GM23338 (cell line): ENCODE results near the gene TFEB.

Experiments
- EZH2 ChIP-seq: fragments of 200-600 bp; sonication (generic); IDR thresholded peaks from one replicate; pipeline ENCODE4 v1.8.0; 2017; ENCODE audit warnings: antibody characterized with exemption, mild to moderate bottlenecking, low read depth; ENCODE audit not compliant: unreplicated experiment
- EZH2phosphoT487 ChIP-seq: fragments of 200-600 bp; sonication (generic); IDR thresholded peaks from one replicate; pipeline ENCODE4 v1.8.1; 2018; ENCODE audit warnings: antibody characterized with exemption; ENCODE audit not compliant: unreplicated experiment
- POLR2AphosphoS5 ChIP-seq: IDR thresholded peaks from 2 replicates; pipeline ENCODE4 v1.6.1; 2016; ENCODE audit warnings: antibody characterized with exemption, low read depth
- ZNF331 ChIP-seq: fragments of 250-450 bp; sonication (Bioruptor Pico); IDR thresholded peaks from 2 replicates; pipeline ENCODE4 v1.5.0; 2020; ENCODE audit warnings: low read depth, mild to moderate bottlenecking, moderate library complexity
- TF ChIP-seq, protein P1 (sequence below), 2 experiments: fragments of 200-600 bp in 1 of 2; sonication (generic) in 1 of 2; conservative IDR thresholded peaks; 2 replicates each; pipeline versions ENCODE4 v1.5.1 to v1.6.1; 2016 to 2017; ENCODE audit warnings: antibody characterized with exemption in 2 of 2, low read depth in 2 of 2, mild to moderate bottlenecking in 2 of 2, moderate library complexity in 1 of 2
- TF ChIP-seq, protein P2 (sequence below): IDR thresholded peaks from one replicate; pipeline ENCODE4 v1.6.1; 2018; ENCODE audit warnings: antibody characterized with exemption; ENCODE audit not compliant: unreplicated experiment

DNA sequence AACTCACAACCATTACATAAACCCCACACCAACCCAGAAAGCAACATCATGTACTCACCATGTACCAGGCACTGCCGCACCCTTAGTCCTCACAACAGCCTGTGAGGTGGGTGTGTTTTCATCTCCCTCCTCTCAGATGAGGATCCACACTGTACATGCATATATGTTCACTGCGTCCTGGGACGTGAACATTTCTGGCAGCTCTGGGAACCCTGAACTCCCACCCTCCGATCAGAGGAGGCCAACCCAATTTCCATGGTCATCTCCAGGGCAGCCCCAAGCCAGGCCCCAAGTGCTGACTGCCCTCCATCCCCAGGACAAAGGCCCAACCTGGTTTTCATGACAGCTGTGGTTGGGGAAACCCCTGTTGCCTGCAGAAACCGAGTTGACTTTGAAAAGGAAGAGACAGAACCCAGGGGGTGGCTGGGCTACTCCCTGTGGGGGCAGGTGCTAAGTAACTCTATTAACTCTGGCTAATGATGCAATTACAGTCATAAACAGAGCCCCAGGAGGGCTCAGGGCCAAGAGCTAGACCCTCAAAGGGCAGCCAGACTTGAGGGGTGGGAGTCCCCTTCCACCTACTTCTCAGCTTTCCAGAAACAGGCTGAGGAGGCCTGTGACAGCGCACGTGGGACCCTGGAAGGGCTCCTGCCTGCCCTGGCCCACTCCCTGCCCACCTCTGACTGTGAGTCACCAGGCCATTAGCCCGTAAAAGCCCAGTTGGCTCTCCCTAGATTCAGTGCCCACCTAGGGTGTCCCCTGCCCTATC is 2.6 kb downstream of the TFEB start:
- TF ChIP-seq, protein P1, sequence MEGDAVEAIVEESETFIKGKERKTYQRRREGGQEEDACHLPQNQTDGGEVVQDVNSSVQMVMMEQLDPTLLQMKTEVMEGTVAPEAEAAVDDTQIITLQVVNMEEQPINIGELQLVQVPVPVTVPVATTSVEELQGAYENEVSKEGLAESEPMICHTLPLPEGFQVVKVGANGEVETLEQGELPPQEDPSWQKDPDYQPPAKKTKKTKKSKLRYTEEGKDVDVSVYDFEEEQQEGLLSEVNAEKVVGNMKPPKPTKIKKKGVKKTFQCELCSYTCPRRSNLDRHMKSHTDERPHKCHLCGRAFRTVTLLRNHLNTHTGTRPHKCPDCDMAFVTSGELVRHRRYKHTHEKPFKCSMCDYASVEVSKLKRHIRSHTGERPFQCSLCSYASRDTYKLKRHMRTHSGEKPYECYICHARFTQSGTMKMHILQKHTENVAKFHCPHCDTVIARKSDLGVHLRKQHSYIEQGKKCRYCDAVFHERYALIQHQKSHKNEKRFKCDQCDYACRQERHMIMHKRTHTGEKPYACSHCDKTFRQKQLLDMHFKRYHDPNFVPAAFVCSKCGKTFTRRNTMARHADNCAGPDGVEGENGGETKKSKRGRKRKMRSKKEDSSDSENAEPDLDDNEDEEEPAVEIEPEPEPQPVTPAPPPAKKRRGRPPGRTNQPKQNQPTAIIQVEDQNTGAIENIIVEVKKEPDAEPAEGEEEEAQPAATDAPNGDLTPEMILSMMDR (conservative IDR thresholded peaks at IDR 0.05; ENCODE audit: low read depth in 2 of 2): no peak
- TF ChIP-seq EZH2 (no peak), EZH2phosphoT487 (no peak), ZNF331 (CRISPR knock-in tag) (no peak), POLR2AphosphoS5 (no peak)
- TF ChIP-seq, protein P2, sequence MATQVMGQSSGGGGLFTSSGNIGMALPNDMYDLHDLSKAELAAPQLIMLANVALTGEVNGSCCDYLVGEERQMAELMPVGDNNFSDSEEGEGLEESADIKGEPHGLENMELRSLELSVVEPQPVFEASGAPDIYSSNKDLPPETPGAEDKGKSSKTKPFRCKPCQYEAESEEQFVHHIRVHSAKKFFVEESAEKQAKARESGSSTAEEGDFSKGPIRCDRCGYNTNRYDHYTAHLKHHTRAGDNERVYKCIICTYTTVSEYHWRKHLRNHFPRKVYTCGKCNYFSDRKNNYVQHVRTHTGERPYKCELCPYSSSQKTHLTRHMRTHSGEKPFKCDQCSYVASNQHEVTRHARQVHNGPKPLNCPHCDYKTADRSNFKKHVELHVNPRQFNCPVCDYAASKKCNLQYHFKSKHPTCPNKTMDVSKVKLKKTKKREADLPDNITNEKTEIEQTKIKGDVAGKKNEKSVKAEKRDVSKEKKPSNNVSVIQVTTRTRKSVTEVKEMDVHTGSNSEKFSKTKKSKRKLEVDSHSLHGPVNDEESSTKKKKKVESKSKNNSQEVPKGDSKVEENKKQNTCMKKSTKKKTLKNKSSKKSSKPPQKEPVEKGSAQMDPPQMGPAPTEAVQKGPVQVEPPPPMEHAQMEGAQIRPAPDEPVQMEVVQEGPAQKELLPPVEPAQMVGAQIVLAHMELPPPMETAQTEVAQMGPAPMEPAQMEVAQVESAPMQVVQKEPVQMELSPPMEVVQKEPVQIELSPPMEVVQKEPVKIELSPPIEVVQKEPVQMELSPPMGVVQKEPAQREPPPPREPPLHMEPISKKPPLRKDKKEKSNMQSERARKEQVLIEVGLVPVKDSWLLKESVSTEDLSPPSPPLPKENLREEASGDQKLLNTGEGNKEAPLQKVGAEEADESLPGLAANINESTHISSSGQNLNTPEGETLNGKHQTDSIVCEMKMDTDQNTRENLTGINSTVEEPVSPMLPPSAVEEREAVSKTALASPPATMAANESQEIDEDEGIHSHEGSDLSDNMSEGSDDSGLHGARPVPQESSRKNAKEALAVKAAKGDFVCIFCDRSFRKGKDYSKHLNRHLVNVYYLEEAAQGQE: no peak
